ENCODE results near the gene GAS1.

GAS1 gene

GRCh38 chr9:86918556-86918955 lies 28.8 kb downstream of the GAS1 start:
- DNase-seq, result no peak

DNA sequence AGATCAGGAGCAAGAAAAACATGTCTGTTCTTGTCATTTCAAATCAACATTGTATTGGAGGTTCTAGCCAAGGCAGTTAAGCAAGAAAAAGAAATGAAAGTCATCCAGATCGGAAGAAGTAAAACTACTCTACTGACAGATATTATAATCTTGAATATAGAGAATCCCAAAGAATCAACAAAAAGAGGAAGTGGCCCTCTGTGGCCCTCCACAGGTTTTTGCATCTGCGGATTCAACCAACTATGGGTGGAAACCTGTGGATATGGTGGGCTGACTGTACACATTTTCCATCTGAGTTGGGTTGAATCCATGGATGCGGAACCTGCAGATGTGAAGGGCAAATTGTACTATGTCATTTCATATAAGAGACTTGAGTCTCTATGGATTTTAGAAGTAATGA lies 35.1 kb downstream of the GAS1 start:
- DNase-seq, result no peak

DNA sequence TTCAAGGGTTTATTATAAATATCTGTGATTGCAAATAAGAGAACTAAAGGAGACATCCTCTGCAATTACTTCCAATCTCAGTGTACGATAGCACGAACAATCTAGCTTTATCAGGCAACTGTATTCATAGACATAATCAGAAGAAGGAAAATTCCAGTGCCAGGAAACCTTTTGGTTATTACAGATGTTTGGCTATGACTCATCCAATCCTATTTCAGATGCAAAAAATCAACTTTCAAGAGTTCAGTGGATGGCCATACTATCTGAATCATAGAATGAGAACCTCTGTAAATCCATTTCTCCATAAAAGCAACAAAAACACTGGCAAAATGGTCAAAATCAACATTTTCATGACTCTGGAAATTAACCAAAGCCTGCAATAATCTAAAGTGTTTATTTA lies 37.9 kb downstream of the GAS1 start:
- DNase-seq, result no peak

DNA sequence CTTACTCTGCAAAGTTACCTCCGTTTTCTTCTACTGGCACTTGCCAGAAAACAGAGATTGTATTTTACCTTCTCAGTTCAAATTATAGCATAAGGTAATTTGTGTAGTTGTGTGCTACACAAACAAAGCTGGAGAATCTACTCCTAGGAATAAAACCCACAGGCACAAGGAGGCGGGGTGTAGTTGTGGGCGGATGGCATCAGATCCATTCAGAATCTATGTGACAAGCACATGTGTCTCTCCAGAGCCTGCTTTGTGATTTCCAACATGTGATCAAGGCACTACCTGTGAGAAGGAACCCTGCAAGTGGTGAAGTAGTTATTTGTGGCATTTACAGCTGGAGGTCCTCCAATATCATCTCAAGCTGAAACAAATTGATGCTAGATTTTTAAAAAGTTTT lies 39.0 kb downstream of the GAS1 start:
- no peak for DNase-seq

DNA sequence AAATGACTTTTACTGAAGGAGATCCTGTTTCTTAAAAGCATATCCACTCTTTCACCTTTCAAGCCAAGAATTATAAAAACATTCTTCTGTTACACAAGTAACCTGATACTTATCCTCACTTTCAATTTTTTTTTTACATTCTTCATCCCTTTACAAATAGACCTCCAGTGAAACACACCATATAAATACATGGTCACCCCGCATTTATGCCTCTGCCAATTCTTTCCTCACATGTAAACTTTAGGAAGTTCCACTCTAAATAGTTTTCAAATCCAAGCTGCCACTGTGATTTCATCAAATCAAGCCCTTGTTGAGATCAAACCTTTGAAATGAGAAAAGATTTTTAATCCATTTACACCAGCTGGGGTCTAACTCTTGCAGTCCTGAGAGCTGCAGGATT lies 40.0 kb downstream of the GAS1 start:
- no peak for DNase-seq

- no peak for DNase-seq
These were observed 43.6 kb downstream of the GAS1 start for GRCh38 chr9:86903734-86904085.

- DNase-seq, result no peak
These were observed 44.1 kb downstream of the GAS1 start for GRCh38 chr9:86902991-86903733.

- no peak for DNase-seq
These were observed 44.7 kb downstream of the GAS1 start for GRCh38 chr9:86902586-86902985.

- DNase-seq, result no peak
These were observed 45.1 kb downstream of the GAS1 start for GRCh38 chr9:86902176-86902575.

DNA sequence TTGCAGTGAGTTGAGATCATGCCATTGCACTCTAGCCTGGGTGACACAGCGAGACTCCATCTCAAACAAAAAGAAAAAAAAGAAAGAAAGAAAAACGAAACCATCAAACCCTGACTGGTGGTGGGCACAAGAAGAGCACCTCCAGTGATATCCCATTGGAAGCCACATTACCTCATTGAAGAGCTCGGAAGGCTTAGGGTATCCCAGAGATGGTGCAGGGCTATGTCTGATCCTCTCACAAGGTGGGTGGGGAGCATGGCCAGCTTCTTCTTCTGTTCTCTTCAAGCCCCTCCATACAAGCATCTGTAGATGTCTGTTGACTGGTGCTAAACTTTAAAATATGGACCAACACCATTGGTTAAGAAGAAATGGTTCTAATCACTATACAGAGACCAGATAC lies 45.8 kb downstream of the GAS1 start:
- DNase-seq, result no peak

Measured in CD4-positive, alpha-beta T cell treated with Interleukin-4 for 4 hours (primary cell).